SK-N-SH (cell line): ENCODE measurements around the gene TRAPPC8. TPM values are rescaled to one million over a fixed set of nuclear protein-coding genes. Genes with fewer than 3 reads are reported as not detected.
"Not testable (repeated sequence)": the region's sequence is repeated elsewhere in the genome, so short reads cannot be mapped to it uniquely, and the experiment has no call there.

ENCODE experiments used
- CTCF ChIA-PET: fragments of 300-600, 350-600 bp; formaldehyde crosslinking; extraction: SDS; loops from one replicate; lab custom pipeline; 2021; lab: Yijun Ruan, JAX
- POLR2A ChIA-PET: fragments of 350-600 bp; sonication (Branson Sonifier 250); formaldehyde crosslinking; extraction: SDS; loops from one replicate; lab custom pipeline; 2020; ENCODE audit warnings: antibody characterized with exemption, inconsistent platforms; lab: Yijun Ruan, JAX
- DNase-seq: peaks from one replicate; pipeline ENCODE4 v3.0.0; 2012
- H2AFZ ChIP-seq: fragments of 200-600 bp; sonication (generic); 2 replicates; pipeline ENCODE4 v1.8.1; 2016; ENCODE audit warnings: antibody characterized with exemption, mild to moderate bottlenecking, low read depth
- H3F3A ChIP-seq: fragments of 200-600 bp; sonication (generic); replicated peaks from 2 replicates; pipeline ENCODE3; 2016; ENCODE audit warnings: antibody characterized with exemption, mild to moderate bottlenecking; ENCODE audit not compliant: insufficient read depth
- H3K27ac ChIP-seq, 2 experiments: fragments of 200-500 bp in 1 of 2; fragments of 200-600 bp in 1 of 2; sonication (Bioruptor generic) in 1 of 2; sonication (generic), shearing (Covaris generic) in 1 of 2; 2 replicates each; pipeline versions ENCODE4 v1.5.1 to v1.6.1; 2014 to 2016; ENCODE audit warnings: low read depth in 2 of 2, inconsistent platforms in 1 of 2, low read length in 1 of 2, mild to moderate bottlenecking in 1 of 2, mixed read lengths in 1 of 2
- H3K27me3 ChIP-seq: fragments of 200-600 bp; sonication (generic), shearing (Covaris generic); 2 replicates; pipeline ENCODE4 v1.6.1; 2016; ENCODE audit warnings: mixed run types; ENCODE audit not compliant: insufficient read depth
- H3K36me3 ChIP-seq, 2 experiments: fragments of 200-500 bp in 1 of 2; fragments of 200-600 bp in 1 of 2; sonication (Bioruptor generic) in 1 of 2; sonication (generic) in 1 of 2; replicated peaks in 1 of 2; 2 replicates each; pipeline versions ENCODE3 to v1.5.1; 2014 to 2016; ENCODE audit warnings: low read length in 1 of 2, mild to moderate bottlenecking in 1 of 2; ENCODE audit not compliant: insufficient read depth in 2 of 2, control insufficient read depth in 1 of 2
- H3K4me1 ChIP-seq, 2 experiments: fragments of 200-500 bp in 1 of 2; fragments of 200-600 bp in 1 of 2; sonication (Bioruptor generic) in 1 of 2; sonication (generic), shearing (Covaris generic) in 1 of 2; 2 replicates each; pipeline versions ENCODE4 v1.5.1 to v1.6.1; 2014 to 2016; ENCODE audit warnings: low read depth in 1 of 2, low read length in 1 of 2, mixed run types in 1 of 2; ENCODE audit not compliant: insufficient read depth in 2 of 2, control insufficient read depth in 1 of 2
- H3K4me2 ChIP-seq: fragments of 200-600 bp; sonication (generic), shearing (Covaris generic); 2 replicates; pipeline ENCODE4 v1.6.1; 2017; ENCODE audit warnings: mixed run types
- H3K4me3 ChIP-seq, 2 experiments: fragments of 200-500 bp in 1 of 2; fragments of 200-600 bp in 1 of 2; sonication (Bioruptor generic) in 1 of 2; sonication (generic), shearing (Covaris generic) in 1 of 2; 2 replicates each; pipeline versions ENCODE4 v1.5.1 to v1.8.1; 2014 to 2016; ENCODE audit warnings: low read depth in 2 of 2, inconsistent platforms in 1 of 2, low read length in 1 of 2, mild to moderate bottlenecking in 1 of 2, mixed read lengths in 1 of 2, moderate library complexity in 1 of 2
- H3K79me2 ChIP-seq: fragments of 200-600 bp; sonication (generic); 2 replicates; pipeline ENCODE4 v1.8.1; 2017; ENCODE audit warnings: mild to moderate bottlenecking; ENCODE audit not compliant: insufficient read depth
- H3K9ac ChIP-seq: fragments of 200-600 bp; sonication (generic); 2 replicates; pipeline ENCODE4 v1.6.1; 2017; ENCODE audit warnings: mixed run types
- H3K9me2 ChIP-seq: fragments of 200-600 bp; sonication (generic); 2 replicates; pipeline ENCODE4 v1.6.1; 2017; ENCODE audit warnings: mixed run types
- H3K9me3 ChIP-seq: fragments of 200-600 bp; sonication (generic); 2 replicates; pipeline ENCODE4 v1.6.1; 2017; ENCODE audit warnings: mixed run types, mild to moderate bottlenecking, moderate library complexity
- H4K20me1 ChIP-seq: fragments of 200-600 bp; sonication (generic); 2 replicates; pipeline ENCODE4 v1.6.1; 2017; ENCODE audit warnings: mild to moderate bottlenecking, mixed run types; ENCODE audit not compliant: insufficient read depth
- ELF1 ChIP-seq: IDR thresholded peaks from 2 replicates; pipeline ENCODE4 v1.4.0; 2012
- FOSL2 ChIP-seq: IDR thresholded peaks from 2 replicates; pipeline ENCODE4 v1.4.0; 2012; ENCODE audit warnings: low read depth, mild to moderate bottlenecking, moderate library complexity, borderline replicate concordance
- GABPA ChIP-seq: IDR thresholded peaks from 2 replicates; pipeline ENCODE4 v1.4.0; 2012; ENCODE audit warnings: low read depth, mild to moderate bottlenecking
- GATA2 ChIP-seq: sonication (generic); formaldehyde crosslinking; IDR thresholded peaks from 2 replicates; pipeline ENCODE4 v1.5.0; 2020; ENCODE audit warnings: mild to moderate bottlenecking, missing genetic modification reagents
- MEF2A ChIP-seq: IDR thresholded peaks from 2 replicates; pipeline ENCODE4 v1.4.0; 2012; ENCODE audit warnings: low read depth, borderline replicate concordance
- MXI1 ChIP-seq: IDR thresholded peaks from 2 replicates; pipeline ENCODE4 v1.6.1; 2012; ENCODE audit warnings: mild to moderate bottlenecking, low read depth, low read length, improper control_type of control experiment
- POLR2AphosphoS5 ChIP-seq: IDR thresholded peaks from 2 replicates; pipeline ENCODE4 v1.6.1; 2012; ENCODE audit warnings: low read depth, low read length
- RXRA ChIP-seq: IDR thresholded peaks from 2 replicates; pipeline ENCODE4 v1.4.0; 2012; ENCODE audit warnings: low read depth, mild to moderate bottlenecking, borderline replicate concordance
- SIN3A ChIP-seq: IDR thresholded peaks from 2 replicates; pipeline ENCODE4 v1.6.1; 2012; ENCODE audit warnings: low read depth, mild to moderate bottlenecking, low read length, moderate library complexity, borderline replicate concordance
- TAF1 ChIP-seq: IDR thresholded peaks from 2 replicates; pipeline ENCODE4 v1.6.1; 2012; ENCODE audit warnings: low read depth, mild to moderate bottlenecking, low read length, moderate library complexity, borderline replicate concordance
- TEAD4 ChIP-seq: IDR thresholded peaks from 2 replicates; pipeline ENCODE4 v1.4.0; 2012; ENCODE audit warnings: mild to moderate bottlenecking, borderline replicate concordance; ENCODE audit not compliant: insufficient read depth
- WGBS: methylation state at CpG from one replicate; pipeline ENCODE4 v1.1.6; 2017; ENCODE audit warnings: low lambda C conversion rate; 5-methylcytosine and 5-hydroxymethylcytosine counted together
- polyA plus RNA-seq, 3 experiments: library from polyadenylated mRNA; depleted of rRNA; stranded (reverse); fragments of >200 nt; gene quantifications; 2 replicates each; pipeline ENCODE4 v1.2.3, GENCODE V29; 2012
- TF ChIP-seq, protein P1 (sequence below): IDR thresholded peaks from 2 replicates; pipeline ENCODE4; 2012
- TF ChIP-seq, protein P2 (sequence below): fragments of 150-350 bp; IDR thresholded peaks from 2 replicates; pipeline ENCODE4 v1.6.1; 2016; ENCODE audit warnings: mild to moderate bottlenecking, low read depth, low read length
- TF ChIP-seq, protein P3 (sequence below): fragments of 200-600 bp; sonication (generic); IDR thresholded peaks from 2 replicates; pipeline ENCODE4 v1.6.1; 2017; ENCODE audit warnings: antibody characterized with exemption, mild to moderate bottlenecking, moderate library complexity
- TF ChIP-seq, protein P4 (sequence below): IDR thresholded peaks from 2 replicates; pipeline ENCODE4 v1.4.0; 2012; ENCODE audit warnings: low read depth
- TF ChIP-seq, protein P5 (sequence below): IDR thresholded peaks from 2 replicates; pipeline ENCODE4 v1.4.0; 2012; ENCODE audit warnings: low read depth, borderline replicate concordance

The TRAPPC8 gene
- polyA plus RNA-seq, 1 of the 3 experiments (the other 2 are of a cell fraction) = 14.9 TPM

DNA sequence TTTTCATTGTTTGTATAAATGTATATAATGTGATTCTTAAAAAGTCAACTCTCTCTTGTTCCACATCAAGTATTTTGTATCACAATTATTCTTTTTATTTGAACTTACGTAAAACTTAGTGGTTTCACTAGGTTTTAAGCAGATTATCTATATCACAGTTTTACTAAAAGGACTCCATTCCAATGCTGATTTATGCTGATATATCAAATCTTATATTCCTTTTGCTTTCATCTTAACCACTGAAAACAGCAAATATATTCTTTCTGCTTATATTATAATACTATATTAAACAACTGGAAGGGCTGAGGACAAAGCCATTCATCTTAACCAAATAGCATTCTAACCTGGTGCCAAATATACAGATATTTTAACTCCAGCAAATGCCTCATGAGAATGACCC is 24.2 kb downstream of the TRAPPC8 start (continued):
- TF ChIP-seq, protein P1, sequence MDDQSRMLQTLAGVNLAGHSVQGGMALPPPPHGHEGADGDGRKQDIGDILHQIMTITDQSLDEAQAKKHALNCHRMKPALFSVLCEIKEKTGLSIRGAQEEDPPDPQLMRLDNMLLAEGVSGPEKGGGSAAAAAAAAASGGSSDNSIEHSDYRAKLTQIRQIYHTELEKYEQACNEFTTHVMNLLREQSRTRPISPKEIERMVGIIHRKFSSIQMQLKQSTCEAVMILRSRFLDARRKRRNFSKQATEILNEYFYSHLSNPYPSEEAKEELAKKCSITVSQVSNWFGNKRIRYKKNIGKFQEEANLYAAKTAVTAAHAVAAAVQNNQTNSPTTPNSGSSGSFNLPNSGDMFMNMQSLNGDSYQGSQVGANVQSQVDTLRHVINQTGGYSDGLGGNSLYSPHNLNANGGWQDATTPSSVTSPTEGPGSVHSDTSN = no peak
- TF ChIP-seq RXRA (no peak), GABPA (no peak), TEAD4 (no peak), ELF1 (no peak), MEF2A (no peak), POLR2AphosphoS5 (no peak)
- TF ChIP-seq, protein P2, sequence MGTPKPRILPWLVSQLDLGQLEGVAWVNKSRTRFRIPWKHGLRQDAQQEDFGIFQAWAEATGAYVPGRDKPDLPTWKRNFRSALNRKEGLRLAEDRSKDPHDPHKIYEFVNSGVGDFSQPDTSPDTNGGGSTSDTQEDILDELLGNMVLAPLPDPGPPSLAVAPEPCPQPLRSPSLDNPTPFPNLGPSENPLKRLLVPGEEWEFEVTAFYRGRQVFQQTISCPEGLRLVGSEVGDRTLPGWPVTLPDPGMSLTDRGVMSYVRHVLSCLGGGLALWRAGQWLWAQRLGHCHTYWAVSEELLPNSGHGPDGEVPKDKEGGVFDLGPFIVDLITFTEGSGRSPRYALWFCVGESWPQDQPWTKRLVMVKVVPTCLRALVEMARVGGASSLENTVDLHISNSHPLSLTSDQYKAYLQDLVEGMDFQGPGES = no peak
- TF ChIP-seq, all 33 proteins: peak for 0

DNA sequence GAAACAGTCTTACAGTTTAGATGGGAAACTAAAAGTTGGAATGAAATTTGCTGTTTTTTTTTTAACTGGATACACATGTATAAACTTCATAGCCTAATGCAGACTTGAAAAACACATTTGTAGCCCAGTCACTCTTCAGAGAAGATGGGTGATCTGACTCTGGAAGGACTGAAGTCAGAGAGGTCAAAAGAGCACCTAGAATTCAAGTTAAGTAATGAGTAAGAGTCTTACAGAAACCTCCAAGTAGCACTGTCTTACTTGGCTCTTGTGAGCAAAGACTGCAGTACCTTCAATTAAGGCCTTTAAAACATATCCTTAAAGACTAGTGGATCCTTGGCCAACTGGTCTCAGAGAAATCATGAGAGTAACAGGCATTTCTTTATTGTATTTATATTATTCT is 41.9 kb downstream of the TRAPPC8 start:
- no peaks in the 10 kb centered on the region for H3F3A ChIP-seq
- CTCF ChIA-PET = no interaction called here
- DNase-seq = no peak

DNA sequence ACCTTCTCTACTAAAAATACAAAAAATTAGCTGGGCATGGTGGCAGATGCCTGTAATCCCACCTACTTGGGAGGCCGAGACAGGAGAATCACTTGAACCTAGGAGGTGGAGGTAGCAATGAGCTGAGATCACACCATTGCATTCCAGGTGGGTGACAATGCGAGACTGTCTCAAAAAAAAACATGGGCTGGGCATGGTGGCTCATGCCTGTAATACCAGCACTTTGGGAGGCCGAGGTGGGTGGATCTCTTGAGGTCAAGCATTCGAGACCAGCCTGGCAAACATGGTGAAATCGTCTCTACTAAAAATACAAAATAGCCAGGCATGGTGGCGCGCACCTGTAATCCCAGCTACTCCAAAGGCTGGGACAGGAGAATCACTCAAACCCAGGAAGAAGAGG is 43.2 kb downstream of the TRAPPC8 start:
- H3K4me2 ChIP-seq, H4K20me1 ChIP-seq, H3K79me2 ChIP-seq, H3F3A ChIP-seq, H3K9me3 ChIP-seq, H3K27me3 ChIP-seq, H3K4me1 ChIP-seq, H3K27ac ChIP-seq, H2AFZ ChIP-seq, POLR2A ChIA-PET, DNase-seq, H3K9ac ChIP-seq, H3K4me3 ChIP-seq, H3K9me2 ChIP-seq: not testable (repeated sequence)
- CTCF ChIA-PET = interaction anchor here (1.2 kb wide), 1 partner anchor 57 kb away, joined by 3 read pairs; no protein-coding TSS in a partner anchor
- WGBS = 91% methylated on average over 7 of the region's 7 CpGs
- peaks cover 48 to 65% of the 10 kb centered on the region in 2 experiments for H3K36me3 ChIP-seq

More for the DNA sequence above, 41.9 kb downstream of the TRAPPC8 start:
- Histone ChIP-seq H3K9me3 (no peaks in the 10 kb centered on the region), H2AFZ (no peak overlapping the region), H3K9ac (no peak overlapping the region), H3K9me2 (no peaks in the 10 kb centered on the region), H3K4me1 (no peaks in the 10 kb centered on the region), H3K4me3 (no peak overlapping the region), H3K27ac (no peak overlapping the region; a peak in 1 of 4 replicates), H3K4me2 (no peak overlapping the region), H4K20me1 (no peaks in the 10 kb centered on the region), H3K79me2 (no peaks in the 10 kb centered on the region), H3K27me3 (no peaks in the 10 kb centered on the region), H3K36me3 (peaks cover 42 to 67% of the 10 kb centered on the region in 2 experiments)
- POLR2A ChIA-PET = no interaction called here
- TF ChIP-seq GATA2 (no peak), SIN3A (no peak), MXI1 (no peak), TAF1 (no peak), FOSL2 (no peak)
- TF ChIP-seq, protein P3, sequence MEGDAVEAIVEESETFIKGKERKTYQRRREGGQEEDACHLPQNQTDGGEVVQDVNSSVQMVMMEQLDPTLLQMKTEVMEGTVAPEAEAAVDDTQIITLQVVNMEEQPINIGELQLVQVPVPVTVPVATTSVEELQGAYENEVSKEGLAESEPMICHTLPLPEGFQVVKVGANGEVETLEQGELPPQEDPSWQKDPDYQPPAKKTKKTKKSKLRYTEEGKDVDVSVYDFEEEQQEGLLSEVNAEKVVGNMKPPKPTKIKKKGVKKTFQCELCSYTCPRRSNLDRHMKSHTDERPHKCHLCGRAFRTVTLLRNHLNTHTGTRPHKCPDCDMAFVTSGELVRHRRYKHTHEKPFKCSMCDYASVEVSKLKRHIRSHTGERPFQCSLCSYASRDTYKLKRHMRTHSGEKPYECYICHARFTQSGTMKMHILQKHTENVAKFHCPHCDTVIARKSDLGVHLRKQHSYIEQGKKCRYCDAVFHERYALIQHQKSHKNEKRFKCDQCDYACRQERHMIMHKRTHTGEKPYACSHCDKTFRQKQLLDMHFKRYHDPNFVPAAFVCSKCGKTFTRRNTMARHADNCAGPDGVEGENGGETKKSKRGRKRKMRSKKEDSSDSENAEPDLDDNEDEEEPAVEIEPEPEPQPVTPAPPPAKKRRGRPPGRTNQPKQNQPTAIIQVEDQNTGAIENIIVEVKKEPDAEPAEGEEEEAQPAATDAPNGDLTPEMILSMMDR = no peak
- TF ChIP-seq, protein P4, sequence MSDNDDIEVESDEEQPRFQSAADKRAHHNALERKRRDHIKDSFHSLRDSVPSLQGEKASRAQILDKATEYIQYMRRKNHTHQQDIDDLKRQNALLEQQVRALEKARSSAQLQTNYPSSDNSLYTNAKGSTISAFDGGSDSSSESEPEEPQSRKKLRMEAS = no peak
- TF ChIP-seq, protein P5, sequence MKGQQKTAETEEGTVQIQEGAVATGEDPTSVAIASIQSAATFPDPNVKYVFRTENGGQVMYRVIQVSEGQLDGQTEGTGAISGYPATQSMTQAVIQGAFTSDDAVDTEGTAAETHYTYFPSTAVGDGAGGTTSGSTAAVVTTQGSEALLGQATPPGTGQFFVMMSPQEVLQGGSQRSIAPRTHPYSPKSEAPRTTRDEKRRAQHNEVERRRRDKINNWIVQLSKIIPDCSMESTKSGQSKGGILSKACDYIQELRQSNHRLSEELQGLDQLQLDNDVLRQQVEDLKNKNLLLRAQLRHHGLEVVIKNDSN = no peak
